GM21619 (cell line): Measurements from ENCODE around the gene IZUMO1.
"Not testable (repeated sequence)": the region's sequence is repeated elsewhere in the genome, so short reads cannot be mapped to it uniquely, and the experiment has no call there.

Experiments
- ATAC-seq: cut with Tn5 transposase; IDR thresholded peaks from one replicate; pipeline ENCODE4 v1.9.1; 2021; ENCODE audit not compliant: unreplicated experiment

Gene IZUMO1

DNA sequence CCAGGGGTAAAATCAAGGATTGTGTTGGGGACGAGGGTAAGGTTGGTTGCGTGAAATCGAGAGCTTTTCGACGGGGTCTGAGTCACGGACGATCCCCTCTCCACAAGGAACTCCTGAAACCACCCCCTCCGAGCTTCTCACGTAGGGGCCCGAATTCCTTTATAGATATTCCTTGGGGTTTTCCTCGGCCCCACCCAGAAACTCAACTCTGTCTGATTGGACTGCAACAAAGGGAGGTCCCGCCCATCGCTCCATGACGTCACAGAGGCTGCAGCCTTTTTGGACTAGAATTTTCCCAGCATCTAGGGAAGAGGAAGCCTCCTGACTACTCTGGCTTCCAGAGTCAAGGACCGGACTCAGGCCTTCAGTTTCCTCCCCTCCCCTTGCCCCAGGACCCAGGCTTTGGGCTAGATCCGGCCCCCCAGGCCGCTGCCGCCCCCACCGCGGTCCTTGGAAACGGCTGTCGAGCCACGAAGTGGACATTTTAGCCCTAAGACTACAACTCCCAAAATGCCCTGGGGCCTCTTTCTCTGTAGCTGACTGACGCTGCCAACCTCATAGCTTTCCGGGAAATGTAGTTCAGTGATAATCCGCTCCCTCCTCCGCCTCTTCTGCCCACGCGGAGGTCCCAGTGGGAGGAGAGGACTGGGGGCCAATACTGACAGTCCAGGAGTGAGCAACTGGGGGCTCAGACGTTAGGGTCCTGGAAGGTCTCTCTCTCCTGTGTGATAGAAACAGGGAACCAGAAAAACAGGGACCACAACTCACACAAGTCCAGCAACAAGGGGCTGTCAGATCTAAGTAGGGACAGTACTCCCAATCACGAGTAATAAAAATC lies at the start of gene IZUMO1:
Gene IZUMO1 (minus strand): TSS at position 172 of the 838 bp plus-strand sequence. CDS start 1,050 bp downstream, outside the sequence.
- no peak for ATAC-seq

GRCh38 chr19:48795685-48796070 lies 49.0 kb upstream of the IZUMO1 start:
- no peak for ATAC-seq

DNA sequence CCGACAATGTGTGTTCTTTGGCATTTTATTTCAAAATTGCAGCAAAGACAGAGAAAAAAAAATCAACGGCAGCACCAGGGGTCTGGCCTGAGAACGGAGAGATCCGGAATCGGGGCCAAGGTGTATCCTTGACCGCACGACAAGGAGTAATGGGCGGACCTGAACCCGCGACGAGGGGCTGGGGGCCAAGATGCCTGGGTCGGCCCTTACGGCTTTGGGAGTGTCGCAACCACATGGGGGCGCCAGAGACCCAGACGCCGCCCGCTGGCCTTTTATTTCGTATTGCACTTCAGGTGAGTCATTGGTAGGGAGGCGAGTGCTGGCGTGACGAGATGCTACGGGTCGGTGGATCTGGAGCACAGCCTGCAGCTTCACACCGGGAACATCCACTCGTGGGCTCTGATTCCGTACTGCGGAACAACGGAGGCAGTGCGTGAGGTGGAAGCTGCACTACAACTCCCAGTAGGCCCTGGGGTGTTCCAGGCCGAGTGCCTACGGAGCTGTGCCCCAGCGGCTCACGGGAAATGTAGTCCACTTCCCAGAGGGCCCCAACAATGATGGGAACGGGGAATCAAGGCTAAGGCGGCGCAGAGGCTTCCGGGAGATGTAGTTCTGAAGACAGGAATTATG lies 48.5 kb upstream of the IZUMO1 start:
- peak; percentile 59 for ATAC-seq

GRCh38 chr19:48794291-48794690 lies 47.6 kb upstream of the IZUMO1 start:
- no peak for ATAC-seq

DNA sequence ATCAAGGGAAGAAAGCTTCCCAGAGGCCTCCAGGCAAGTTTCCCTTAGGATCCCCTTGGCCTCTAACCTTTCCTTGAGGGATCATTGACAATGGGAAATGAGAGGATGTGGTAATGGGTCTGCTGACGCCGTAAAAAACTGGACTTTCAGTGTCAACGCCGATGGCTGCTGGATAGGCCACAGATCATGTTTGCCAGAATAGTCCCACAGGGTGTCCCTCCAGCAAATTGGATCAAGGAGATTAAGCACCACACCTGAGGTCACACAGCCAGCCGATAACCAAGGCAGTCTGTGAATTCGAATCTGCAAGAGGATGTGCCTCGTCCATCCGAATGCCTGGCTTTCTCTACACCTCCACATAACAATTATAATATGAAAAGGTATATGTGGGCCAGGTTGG lies 46.6 kb upstream of the IZUMO1 start:
- no peak for ATAC-seq

DNA sequence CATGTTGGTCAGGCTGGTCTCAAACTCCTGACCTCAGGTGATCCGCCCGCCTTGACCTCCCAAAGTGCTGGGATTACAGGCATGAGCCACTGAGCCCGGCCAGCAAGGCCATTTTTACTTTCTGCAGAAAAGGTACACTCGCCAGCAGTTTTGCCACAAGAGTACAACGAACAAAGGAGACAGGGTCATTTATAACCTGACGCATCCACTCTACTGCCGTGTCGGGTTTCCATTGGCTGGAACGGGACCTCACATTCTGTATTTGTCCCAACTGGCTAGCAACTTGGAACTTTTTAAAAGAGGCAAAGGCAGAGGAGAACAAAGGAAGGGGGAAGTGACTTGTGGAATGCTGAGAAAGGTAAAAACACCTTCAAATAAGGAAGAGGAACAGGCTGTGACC lies 40.6 kb upstream of the IZUMO1 start:
- ATAC-seq: not testable (repeated sequence)

DNA sequence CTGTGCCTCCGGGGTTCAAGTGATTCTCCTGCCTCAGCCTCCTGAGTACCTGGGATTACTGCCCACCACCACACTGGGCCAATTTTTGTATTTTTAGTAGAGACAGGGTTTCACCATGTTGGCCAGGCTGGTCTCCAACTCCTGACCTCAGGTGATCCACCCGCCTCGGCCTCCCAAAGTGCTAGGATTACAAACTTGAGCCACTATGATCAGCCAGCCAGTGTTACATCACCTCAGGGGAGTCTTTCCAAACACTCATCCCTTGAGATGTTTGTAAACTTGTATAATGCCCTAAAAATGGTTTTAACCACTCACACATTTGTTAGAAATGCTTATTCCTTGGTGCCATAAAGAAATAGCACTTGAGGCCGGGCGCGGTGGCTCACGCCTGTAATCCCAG lies 39.7 kb upstream of the IZUMO1 start:
- not testable (repeated sequence) for ATAC-seq

GRCh38 chr19:48784527-48784926 lies 37.8 kb upstream of the IZUMO1 start:
- no peak for ATAC-seq

DNA sequence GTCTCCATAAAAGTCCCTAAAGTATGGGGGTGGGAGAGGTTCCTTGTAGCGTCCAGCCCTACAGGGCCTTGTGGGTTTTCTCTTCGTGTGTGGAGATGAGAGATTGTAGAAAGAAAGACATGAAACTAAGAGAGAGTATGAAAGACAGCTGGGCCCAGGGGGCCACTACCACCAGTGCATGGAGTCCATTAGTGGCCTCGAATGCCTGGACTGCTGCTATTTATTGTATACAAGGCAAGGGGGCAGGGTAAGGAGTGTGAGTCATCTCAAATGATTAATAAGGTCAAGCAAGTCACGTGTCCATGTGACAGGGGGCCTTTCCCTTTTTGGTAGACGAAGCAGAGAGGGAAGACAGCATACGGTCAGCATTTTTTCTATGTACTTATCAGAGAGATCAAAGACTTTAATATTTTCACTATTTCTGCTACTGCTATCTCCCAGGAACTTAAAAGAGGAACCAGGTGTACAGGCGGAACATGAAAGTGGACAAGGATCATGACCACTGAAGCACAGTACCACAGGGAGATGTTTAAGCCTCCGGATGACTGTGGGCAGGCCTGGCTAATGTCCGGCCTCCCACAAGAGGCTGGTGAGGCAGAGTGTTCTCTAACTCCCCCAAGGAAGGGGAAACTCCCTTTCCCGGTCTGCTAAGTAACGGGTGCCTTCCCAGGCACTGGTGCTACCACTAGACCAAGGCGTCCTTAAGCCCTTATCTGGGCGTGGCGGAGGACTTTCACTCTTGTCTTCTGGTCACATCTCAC lies 34.1 kb upstream of the IZUMO1 start:
- ATAC-seq: no peak

GRCh38 chr19:48779636-48780035 lies 32.9 kb upstream of the IZUMO1 start:
- ATAC-seq: no peak

DNA sequence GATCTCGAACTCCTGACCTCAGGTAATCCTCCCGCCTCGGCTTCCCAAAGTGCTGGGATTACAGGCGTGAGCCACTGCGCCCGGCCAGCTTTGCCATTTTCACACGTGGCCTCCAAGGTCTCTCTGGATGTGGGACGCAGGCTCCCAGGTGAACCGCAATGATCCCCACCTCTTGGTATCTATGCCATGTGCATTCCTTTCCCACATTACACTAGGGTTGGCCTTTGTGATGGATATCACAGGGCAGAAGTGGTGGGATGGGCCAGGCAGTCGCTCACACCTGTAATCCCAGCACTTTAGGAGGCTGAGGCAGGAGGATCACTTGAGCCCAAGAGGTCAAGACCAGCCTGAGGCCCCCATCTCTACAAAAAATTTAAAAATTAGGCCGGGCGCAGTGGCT lies 31.0 kb upstream of the IZUMO1 start:
- no peak for ATAC-seq

DNA sequence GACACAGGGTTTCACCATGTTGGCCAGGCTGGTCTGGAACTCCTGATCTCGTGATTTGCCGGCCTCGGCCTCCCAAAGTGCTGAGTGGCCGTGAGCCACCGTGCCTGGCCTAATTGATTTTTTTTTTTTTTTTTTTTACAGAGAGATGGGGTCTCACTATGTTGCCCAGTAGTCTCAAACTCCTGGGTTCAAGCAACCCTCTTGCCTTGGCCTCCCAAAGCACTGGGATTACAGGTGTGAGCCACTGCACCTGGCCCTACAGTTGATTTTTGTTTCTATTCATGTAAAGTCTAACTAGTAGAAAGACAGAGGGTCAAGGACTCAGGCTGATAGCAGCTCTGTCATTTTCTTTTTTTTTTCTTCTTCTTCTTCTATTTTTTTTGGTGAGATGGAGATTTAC lies 30.4 kb upstream of the IZUMO1 start:
- no peak for ATAC-seq

DNA sequence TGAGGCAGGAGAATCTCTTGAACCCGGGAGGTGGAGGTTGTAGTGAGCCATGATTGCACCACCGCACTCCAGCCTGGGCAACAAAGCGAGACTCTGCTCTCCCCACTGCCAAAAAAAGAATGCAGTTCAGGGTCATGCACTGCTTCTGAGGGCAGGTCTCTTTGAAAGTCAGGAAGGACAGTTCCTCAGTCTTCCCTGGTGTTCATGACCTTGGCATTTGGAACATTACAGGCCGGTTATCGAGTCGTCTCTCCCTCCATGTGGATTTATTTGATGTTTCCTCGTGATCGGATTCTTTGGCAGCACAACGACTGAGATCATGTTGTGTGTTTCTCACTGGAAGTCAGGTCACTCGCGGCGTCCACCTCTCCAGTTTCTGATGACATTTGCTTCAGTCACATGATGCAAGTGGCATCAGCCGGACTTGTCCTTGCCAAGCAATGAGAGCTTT lies 25.8 kb upstream of the IZUMO1 start:
- ATAC-seq: no peak

- no peak for ATAC-seq
These were observed 24.2 kb upstream of the IZUMO1 start for GRCh38 chr19:48770734-48771472.

DNA sequence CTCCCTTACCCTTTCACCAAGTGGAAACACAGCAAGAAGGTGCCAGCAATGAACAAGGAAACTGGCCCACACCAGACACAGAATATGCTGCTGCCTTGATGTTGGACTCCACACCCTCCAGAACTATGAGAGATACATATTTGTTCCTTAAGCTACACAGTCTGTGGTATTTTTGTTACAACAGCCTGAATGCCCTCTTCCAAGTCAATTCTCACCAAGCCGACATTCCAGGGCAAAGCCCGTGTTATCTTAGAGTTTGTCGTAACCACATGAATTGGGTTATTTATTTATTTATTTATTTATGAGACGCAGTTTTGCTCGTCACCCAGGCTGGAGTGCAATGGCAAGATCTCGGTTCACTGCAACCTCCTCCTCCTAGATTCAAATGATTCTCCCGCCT lies 23.6 kb upstream of the IZUMO1 start:
- ATAC-seq: no peak

GRCh38 chr19:48768994-48769713 lies 22.4 kb upstream of the IZUMO1 start:
- no peak for ATAC-seq

DNA sequence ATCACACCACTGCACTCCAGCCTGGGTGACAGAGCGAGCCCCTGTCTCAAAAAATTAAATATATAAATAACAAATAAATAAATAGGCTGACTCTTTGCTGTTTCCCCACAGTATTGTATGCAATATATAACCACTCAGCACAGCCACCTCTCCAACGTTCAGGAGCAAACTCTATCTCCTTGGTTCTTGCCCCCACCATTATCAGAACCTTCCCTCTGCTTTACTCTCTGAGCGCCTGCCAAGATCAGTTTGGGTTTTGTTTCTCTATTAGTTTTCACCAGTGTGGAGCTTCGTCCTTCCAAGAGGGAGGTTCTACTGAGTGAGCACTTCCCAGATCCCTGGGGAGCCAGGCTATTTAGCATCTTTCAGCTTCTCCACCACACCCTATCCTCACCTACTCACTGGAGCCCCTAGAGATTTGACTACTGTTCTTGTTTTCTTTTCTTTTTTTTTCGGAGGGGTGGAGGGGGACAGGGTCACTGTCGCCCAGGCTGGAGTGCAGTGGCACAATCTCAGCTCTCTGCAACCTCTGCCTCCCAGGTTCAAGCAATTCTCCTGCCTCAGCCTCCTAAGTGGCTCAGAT lies 21.6 kb upstream of the IZUMO1 start:
- ATAC-seq: not testable (repeated sequence)

- not testable (repeated sequence) for ATAC-seq
These were observed 19.1 kb upstream of the IZUMO1 start for GRCh38 chr19:48765816-48766215.

DNA sequence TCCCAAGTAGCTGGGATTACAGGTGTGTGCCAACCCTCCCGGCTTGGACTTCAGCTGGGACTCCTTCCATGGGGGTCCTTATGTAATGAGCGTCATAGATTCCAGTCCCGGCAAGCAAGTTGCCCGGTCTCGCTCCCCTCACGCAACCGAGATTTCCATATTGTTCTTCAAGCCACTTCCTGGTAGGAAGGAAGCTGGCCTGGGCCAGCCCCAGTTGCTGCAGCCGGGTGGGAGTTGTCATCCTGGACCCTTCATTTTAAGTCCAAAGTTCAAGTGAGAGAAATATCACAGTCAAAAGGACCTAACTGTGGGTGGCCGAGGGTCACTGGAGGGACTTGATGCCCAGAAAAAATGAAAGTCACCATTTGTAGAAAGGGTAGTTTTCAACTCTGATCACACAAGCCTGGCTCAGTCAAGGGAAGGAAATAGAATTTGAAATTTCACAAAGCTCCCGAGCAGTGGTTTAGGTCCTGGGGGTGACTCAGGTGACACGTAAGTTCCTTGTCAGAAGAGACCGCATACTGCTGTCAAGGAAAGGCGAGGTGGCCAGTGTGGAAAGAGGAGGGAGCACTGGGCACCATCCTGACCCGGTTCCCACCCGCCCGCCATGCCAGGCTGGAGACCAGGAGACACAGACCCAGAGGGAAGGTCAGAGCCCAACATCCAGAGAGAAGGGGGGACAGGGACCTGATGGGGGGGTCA lies 13.9 kb upstream of the IZUMO1 start:
- ATAC-seq: no peak
